Astrocyte of the hippocampus (primary cell): ENCODE measurements around the gene MXRA8.
"Not testable (repeated sequence)": the region's sequence is repeated elsewhere in the genome, so short reads cannot be mapped to it uniquely, and the experiment has no call there.

Experiments
- DNase-seq: peaks from one replicate; pipeline ENCODE4 v3.0.0; 2011; ENCODE audit warnings: low read depth, low spot score

The MXRA8 gene

GRCh38 chr1:1358433-1359271 is at the start of gene MXRA8:
MXRA8 (minus strand) TSS chr1:1358555; CDS start chr1:1358504, 51 bp downstream.
- DNase-seq = peak; percentile 95

- DNase-seq = peak; percentile 74
Measured at GRCh38 chr1:1407636-1408318, 49.4 kb upstream of the MXRA8 start.

GRCh38 chr1:1406821-1407635 is 48.7 kb upstream of the MXRA8 start, which contains the start of gene MRPL20:
MRPL20 (minus strand) TSS chr1:1407293; CDS start chr1:1407217, 76 bp downstream.
- peak; percentile 95 for DNase-seq

GRCh38 chr1:1406101-1406820 is 47.9 kb upstream of the MXRA8 start:
- DNase-seq = no peak

GRCh38 chr1:1403653-1404052 is 45.3 kb upstream of the MXRA8 start:
- DNase-seq = no peak

GRCh38 chr1:1402901-1403392 is 44.6 kb upstream of the MXRA8 start:
- DNase-seq = not testable (repeated sequence)

GRCh38 chr1:1402072-1402900 is 43.9 kb upstream of the MXRA8 start:
- peak; percentile 73 for DNase-seq

- no peak for DNase-seq
Measured at GRCh38 chr1:1401457-1402010, 43.2 kb upstream of the MXRA8 start.

GRCh38 chr1:1400576-1401456 is 42.5 kb upstream of the MXRA8 start:
- no peak for DNase-seq

GRCh38 chr1:1399872-1400575 is 41.7 kb upstream of the MXRA8 start:
- DNase-seq = peak; percentile 47

GRCh38 chr1:1399187-1399871 is 41.0 kb upstream of the MXRA8 start, which contains the start of gene CCNL2:
CCNL2 (minus strand) TSS chr1:1399335; CDS start chr1:1399306, 29 bp downstream.
- DNase-seq = peak; percentile 100

GRCh38 chr1:1398677-1399186 is 40.4 kb upstream of the MXRA8 start:
- DNase-seq = no peak

- DNase-seq = no peak
Measured at GRCh38 chr1:1397839-1398523, 39.6 kb upstream of the MXRA8 start.

- no peak for DNase-seq
Measured at GRCh38 chr1:1395166-1395565, 36.8 kb upstream of the MXRA8 start.

- DNase-seq = no peak
Measured at GRCh38 chr1:1394116-1394515, 35.8 kb upstream of the MXRA8 start.

GRCh38 chr1:1393428-1393827 is 35.1 kb upstream of the MXRA8 start:
- DNase-seq = no peak

GRCh38 chr1:1393014-1393413 is 34.7 kb upstream of the MXRA8 start:
- DNase-seq = no peak
